HEK293 (cell line): Measurements from ENCODE around the gene TMEM229B.

Experiments used
- CTCF ChIA-PET: fragments of 350-600 bp; formaldehyde crosslinking; extraction: SDS; loops from one replicate; lab custom pipeline; 2021; ENCODE audit warnings: antibody characterized with exemption; lab: Yijun Ruan, JAX
- POLR2A ChIA-PET: fragments of 300-600 bp; formaldehyde crosslinking; extraction: SDS; loops from one replicate; lab custom pipeline; 2020; ENCODE audit warnings: antibody characterized with exemption, inconsistent platforms; lab: Yijun Ruan, JAX
- H3K27ac ChIP-seq: fragments of 200-500 bp; sonication (Bioruptor generic); 2 replicates; pipeline ENCODE4 v1.5.1; 2014; ENCODE audit warnings: low read depth, low read length, control low read depth, inconsistent platforms; ENCODE audit errors: extremely low read depth
- H3K36me3 ChIP-seq, 2 experiments: fragments of 200-500 bp in 1 of 2; sonication (Bioruptor generic) in 1 of 2; 1 replicate in 1 of 2; 2 replicates in 1 of 2; pipeline ENCODE4 v1.5.1; 2014 to 2017; ENCODE audit warnings: inconsistent platforms in 2 of 2, low read length in 2 of 2; ENCODE audit not compliant: control insufficient read depth in 2 of 2, insufficient read depth in 1 of 2
- H3K4me1 ChIP-seq: fragments of 200-500 bp; sonication (Bioruptor generic); 2 replicates; pipeline ENCODE4 v1.5.1; 2014; ENCODE audit warnings: mild to moderate bottlenecking, low read length, inconsistent platforms; ENCODE audit not compliant: control insufficient read depth, insufficient read depth
- H3K4me3 ChIP-seq: 2 replicates; pipeline ENCODE4 v1.5.1; 2011; ENCODE audit warnings: low read depth, mild to moderate bottlenecking, control low read depth, low read length, moderate library complexity
- H3K9me3 ChIP-seq: fragments of 200-500 bp; sonication (Bioruptor generic); 2 replicates; pipeline ENCODE4 v1.5.1; 2014; ENCODE audit warnings: low read depth, low read length, inconsistent platforms; ENCODE audit not compliant: control insufficient read depth, insufficient read depth
- INSM2 ChIP-seq: fragments of 450-650 bp; formaldehyde crosslinking; IDR thresholded peaks from 2 replicates; pipeline ENCODE4 v1.5.1; 2016; ENCODE audit warnings: missing biosample characterization, missing genetic modification characterization
- KLF17 ChIP-seq: fragments of 450-650 bp; formaldehyde crosslinking; IDR thresholded peaks from 2 replicates; pipeline ENCODE4 v1.5.1; 2016; ENCODE audit warnings: missing biosample characterization, missing genetic modification characterization
- SALL2 ChIP-seq: fragments of 450-650 bp; formaldehyde crosslinking; IDR thresholded peaks from 2 replicates; pipeline ENCODE4 v1.5.0; 2017; ENCODE audit warnings: missing biosample characterization, mild to moderate bottlenecking, missing genetic modification characterization, borderline replicate concordance
- ZBTB1 ChIP-seq: fragments of 450-650 bp; formaldehyde crosslinking; IDR thresholded peaks from 2 replicates; pipeline ENCODE4 v1.5.1; 2016; ENCODE audit warnings: missing biosample characterization, missing genetic modification characterization
- ZFP41 ChIP-seq: fragments of 450-650 bp; formaldehyde crosslinking; IDR thresholded peaks from 2 replicates; pipeline ENCODE4 v1.5.1; 2016; ENCODE audit warnings: missing biosample characterization, missing genetic modification characterization, borderline replicate concordance
- ZFP69B ChIP-seq: fragments of 450-650 bp; formaldehyde crosslinking; IDR thresholded peaks from 2 replicates; pipeline ENCODE4 v1.5.1; 2016; ENCODE audit warnings: missing biosample characterization, missing genetic modification characterization
- ZNF146 ChIP-seq: fragments of 450-650 bp; formaldehyde crosslinking; IDR thresholded peaks from 2 replicates; pipeline ENCODE4 v1.5.1; 2016; ENCODE audit warnings: missing biosample characterization, missing genetic modification characterization
- ZNF221 ChIP-seq: fragments of 450-650 bp; formaldehyde crosslinking; IDR thresholded peaks from 2 replicates; pipeline ENCODE4 v1.5.1; 2017; ENCODE audit warnings: missing biosample characterization, missing genetic modification characterization, borderline replicate concordance
- ZNF23 ChIP-seq: fragments of 450-650 bp; formaldehyde crosslinking; IDR thresholded peaks from 2 replicates; pipeline ENCODE4 v1.5.1; 2016; ENCODE audit warnings: missing biosample characterization, missing genetic modification characterization, borderline replicate concordance
- ZNF280D ChIP-seq: fragments of 450-650 bp; formaldehyde crosslinking; IDR thresholded peaks from 2 replicates; pipeline ENCODE4 v1.5.1; 2016; ENCODE audit warnings: missing biosample characterization, missing genetic modification characterization
- ZNF311 ChIP-seq: fragments of 450-650 bp; formaldehyde crosslinking; IDR thresholded peaks from 2 replicates; pipeline ENCODE4 v1.5.1; 2017; ENCODE audit warnings: missing biosample characterization, missing genetic modification characterization, borderline replicate concordance
- ZNF548 ChIP-seq: fragments of 450-650 bp; formaldehyde crosslinking; IDR thresholded peaks from 2 replicates; pipeline ENCODE4 v1.5.1; 2016; ENCODE audit warnings: missing biosample characterization, missing genetic modification characterization
- ZNF560 ChIP-seq: fragments of 450-650 bp; formaldehyde crosslinking; IDR thresholded peaks from 2 replicates; pipeline ENCODE4 v1.5.1; 2017; ENCODE audit warnings: missing biosample characterization, missing genetic modification characterization, borderline replicate concordance
- ZNF571 ChIP-seq: fragments of 450-650 bp; formaldehyde crosslinking; IDR thresholded peaks from 2 replicates; pipeline ENCODE4 v1.5.0; 2017; ENCODE audit warnings: missing biosample characterization, missing genetic modification characterization
- ZNF580 ChIP-seq: fragments of 450-650 bp; formaldehyde crosslinking; IDR thresholded peaks from 2 replicates; pipeline ENCODE4 v1.5.1; 2016; ENCODE audit warnings: missing biosample characterization, missing genetic modification characterization
- ZNF654 ChIP-seq: fragments of 450-650 bp; formaldehyde crosslinking; IDR thresholded peaks from 2 replicates; pipeline ENCODE4 v1.5.1; 2016; ENCODE audit warnings: low read depth, missing biosample characterization, missing genetic modification characterization
- ZNF660 ChIP-seq: fragments of 450-650 bp; IDR thresholded peaks from 2 replicates; pipeline ENCODE4 v1.5.1; 2018; ENCODE audit warnings: missing biosample characterization, mild to moderate bottlenecking, missing genetic modification characterization
- ZNF768 ChIP-seq: fragments of 450-650 bp; formaldehyde crosslinking; IDR thresholded peaks from 2 replicates; pipeline ENCODE4 v1.5.1; 2018; ENCODE audit warnings: missing biosample characterization, mild to moderate bottlenecking, missing genetic modification characterization

TMEM229B gene

DNA sequence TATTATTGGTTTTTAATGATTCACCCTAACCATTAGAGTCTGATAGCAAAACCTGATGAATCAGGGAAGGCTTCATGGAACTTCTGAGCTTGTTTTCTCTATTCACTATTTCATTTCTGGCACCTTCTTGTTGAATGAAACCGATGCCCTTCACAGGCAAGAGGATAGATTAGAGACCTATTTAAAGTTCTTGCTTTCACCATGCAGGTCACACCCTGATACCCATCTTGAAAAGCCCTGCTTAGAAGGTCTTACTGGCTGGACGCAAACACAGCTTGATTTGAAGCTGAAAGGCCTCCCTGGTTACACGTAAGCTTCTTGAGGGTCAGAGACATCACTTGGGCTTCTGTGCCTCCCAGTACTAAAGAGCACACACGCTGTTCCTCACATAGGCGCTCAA is 29.2 kb downstream of the TMEM229B start:
- POLR2A ChIA-PET: no interaction called here
- Histone ChIP-seq H3K27ac (no peak overlapping the region), H3K4me3 (no peak overlapping the region), H3K9me3 (no peaks in the 10 kb centered on the region), H3K4me1 (no peaks in the 10 kb centered on the region), H3K36me3 (no peaks in the 10 kb centered on the region)
- TF ChIP-seq ZNF560 (tag by site-specific recombination): no peak
- no peak for TF ChIP-seq ZNF768 (tag by site-specific recombination)
- TF ChIP-seq ZFP41 (tag by site-specific recombination): no peak
- no peak for TF ChIP-seq ZNF23 (tag by site-specific recombination)
- no peak for TF ChIP-seq INSM2
- TF ChIP-seq ZNF660: no peak
- CTCF ChIA-PET: interaction anchor here (0.7 kb wide), 2 partner anchors 62 to 1643 kb away, joined by 3 read pairs; no protein-coding TSS in a partner anchor

- CTCF ChIA-PET: interaction anchor here (0.7 to 1.1 kb wide), 4 partner anchors 30 to 503 kb away, joined by 3 to 7 read pairs (median 3); no protein-coding TSS in a partner anchor
- no peaks in the 10 kb centered on the region for H3K36me3 ChIP-seq
- H3K4me3 ChIP-seq: no peak overlapping the region
- no peaks in the 10 kb centered on the region for H3K4me1 ChIP-seq
- POLR2A ChIA-PET: no interaction called here
- H3K9me3 ChIP-seq: no peaks in the 10 kb centered on the region
- TF ChIP-seq ZFP69B (tag by site-specific recombination) (no peak), ZFP41 (tag by site-specific recombination) (no peak), SALL2 (tag by site-specific recombination) (no peak), ZBTB1 (no peak), ZNF280D (tag by site-specific recombination) (no peak), ZNF654 (tag by site-specific recombination) (no peak), ZNF548 (tag by site-specific recombination) (no peak), KLF17 (tag by site-specific recombination) (no peak), ZNF221 (tag by site-specific recombination) (no peak), ZNF571 (no peak)
- TF ChIP-seq, all 188 proteins: peak for 0
- H3K27ac ChIP-seq: no peak overlapping the region
These were observed 30.7 kb downstream of the TMEM229B start for GRCh38 chr14:67457782-67458181.

DNA sequence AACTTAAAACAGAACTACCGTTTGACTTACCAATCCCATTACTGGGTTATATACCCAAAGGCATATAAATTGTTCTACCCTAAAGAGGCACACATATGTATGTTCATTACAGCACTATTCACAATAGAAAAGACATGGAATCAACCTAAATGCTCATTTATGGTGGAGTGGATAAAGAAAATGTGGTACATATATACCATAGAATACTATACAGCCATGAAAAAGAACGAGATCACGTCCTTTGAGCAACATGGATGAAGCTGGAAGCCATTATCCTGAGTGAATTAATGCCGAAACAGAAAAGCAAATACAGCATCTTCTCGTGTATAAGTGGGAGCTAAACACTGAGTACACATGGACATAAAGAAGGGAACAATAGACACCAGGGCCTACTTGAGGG is 31.8 kb downstream of the TMEM229B start:
- no peaks in the 10 kb centered on the region for H3K36me3 ChIP-seq
- no peak for TF ChIP-seq ZNF311
- peak; percentile 82 for TF ChIP-seq ZNF580 (tag by site-specific recombination)
- peak; percentile 97 for TF ChIP-seq ZNF146 (tag by site-specific recombination)
- TF ChIP-seq ZNF660: no peak
- POLR2A ChIA-PET: no interaction called here
- no peaks in the 10 kb centered on the region for H3K4me1 ChIP-seq
- CTCF ChIA-PET: interaction anchor here (0.8 to 2.1 kb wide), 2 partner anchors 29 to 115 kb away, joined by 3 to 12 read pairs; no protein-coding TSS in a partner anchor
- H3K9me3 ChIP-seq: no peaks in the 10 kb centered on the region
- no peak overlapping the region for H3K4me3 ChIP-seq
- H3K27ac ChIP-seq: no peak overlapping the region
